HepG2 (cell line): ENCODE measurements around the gene AQP5. TPM values are rescaled to one million over a fixed set of nuclear protein-coding genes. Genes with fewer than 3 reads are reported as not detected.

Source experiments
- ATAC-seq: fragments of 200-7000 bp; cut with Tn5 transposase; 3 replicates; pipeline ENCODE4 v1.9.1; 2020; ENCODE audit warnings: mild to moderate bottlenecking, moderate library complexity
- BruUV-seq: library from RNA; stranded (reverse); fragments of 400-500 nt; replicated peaks from 2 replicates; lab custom pipeline; 2021; lab: Mats Ljungman, UMichigan
- CTCF ChIA-PET: fragments of 300-600 bp; formaldehyde crosslinking; extraction: SDS; loops from one replicate; lab custom pipeline; 2021; ENCODE audit warnings: low total read pairs, inconsistent platforms, low intra/inter-chr PET ratio; lab: Yijun Ruan, JAX
- POLR2A ChIA-PET: fragments of 350-600 bp; sonication (Branson Sonifier 250); formaldehyde crosslinking; loops from one replicate; lab custom pipeline; 2020; ENCODE audit warnings: antibody characterized with exemption, inconsistent platforms; lab: Yijun Ruan, JAX
- DNase-seq: peaks from one replicate; pipeline ENCODE4 v3.0.0-alpha.2; 2015; ENCODE audit warnings: low spot score
- FAIRE-seq: peaks from 3 replicates; lab custom pipeline; 2011; peaks lifted over from hg19 to GRCh38; lab: Jason Lieb, UNC
- H2AFZ ChIP-seq: one replicate; pipeline ENCODE4 v1.6.1; 2011; ENCODE audit warnings: low read length, inconsistent platforms
- H3K27ac ChIP-seq: fragments of 300-600 bp; 3 replicates; pipeline ENCODE4 v1.8.0; 2011; ENCODE audit warnings: mixed run types, mild to moderate bottlenecking, mixed read lengths, low read length, inconsistent platforms; ENCODE audit not compliant: insufficient read depth; ENCODE audit errors: extremely low read length
- H3K27me3 ChIP-seq, 2 experiments: fragments of 200-600 bp in 1 of 2; 2 replicates in 1 of 2; 3 replicates in 1 of 2; pipeline versions ENCODE4 v1.6.0 to v1.8.0; 2011; ENCODE audit warnings: low read length in 2 of 2, mild to moderate bottlenecking in 2 of 2, moderate library complexity in 2 of 2, inconsistent platforms in 1 of 2; ENCODE audit not compliant: insufficient read depth in 2 of 2, control insufficient read depth in 1 of 2
- H3K36me3 ChIP-seq, 2 experiments: fragments of 200-600 bp in 1 of 2; replicated peaks in 1 of 2; 2 replicates in 1 of 2; 3 replicates in 1 of 2; pipeline versions ENCODE4 v1.5.1 to v1.8.0; 2011; ENCODE audit warnings: low read length in 2 of 2, inconsistent platforms in 1 of 2; ENCODE audit not compliant: insufficient read depth in 2 of 2, control insufficient read depth in 1 of 2
- H3K4me1 ChIP-seq: 2 replicates; pipeline ENCODE4 v1.5.1; 2012; ENCODE audit warnings: low read length, inconsistent platforms; ENCODE audit not compliant: insufficient read depth
- H3K4me2 ChIP-seq: 2 replicates; pipeline ENCODE4 v1.6.0; 2011; ENCODE audit warnings: low read depth, low read length, inconsistent platforms
- H3K4me3 ChIP-seq, 3 experiments: fragments of 200-600 bp in 1 of 3; sonication (generic), shearing (Covaris generic) in 1 of 3; replicated peaks in 1 of 3; 2 replicates each; pipeline ENCODE4 v1.5.1; 2011 to 2016; ENCODE audit warnings: low read length in 3 of 3, inconsistent platforms in 2 of 3, low read depth in 2 of 3, mild to moderate bottlenecking in 2 of 3, control low read depth in 1 of 3, mixed read lengths in 1 of 3; ENCODE audit not compliant: insufficient read depth in 1 of 3
- H3K79me2 ChIP-seq: one replicate; pipeline ENCODE4 v1.6.1; 2011; ENCODE audit warnings: low read length, inconsistent platforms; ENCODE audit not compliant: insufficient read depth
- H3K9ac ChIP-seq: 2 replicates; pipeline ENCODE4 v1.6.0; 2011; ENCODE audit warnings: mild to moderate bottlenecking, low read depth, low read length, inconsistent platforms; ENCODE audit not compliant: insufficient read depth
- H3K9me3 ChIP-seq: 2 replicates; pipeline ENCODE4 v1.5.1; 2012; ENCODE audit warnings: mild to moderate bottlenecking, low read length
- H4K20me1 ChIP-seq: 2 replicates; pipeline ENCODE4 v1.6.0; 2011; ENCODE audit warnings: inconsistent platforms, mild to moderate bottlenecking, low read length, moderate library complexity; ENCODE audit not compliant: insufficient read depth
- BHLHE40 ChIP-seq: IDR thresholded peaks from 2 replicates; pipeline ENCODE4 v1.6.1; 2011; ENCODE audit warnings: low read length, improper control_type of control experiment
- FOSL1 ChIP-seq: sonication (generic); formaldehyde crosslinking; IDR thresholded peaks from 2 replicates; pipeline ENCODE4 v1.9.0; 2021; ENCODE audit warnings: missing genetic modification reagents, borderline replicate concordance
- FOSL2 ChIP-seq: sonication (generic); formaldehyde crosslinking; IDR thresholded peaks from 2 replicates; pipeline ENCODE4 v1.4.0; 2020; ENCODE audit warnings: missing genetic modification reagents
- GABPB1 ChIP-seq: IDR thresholded peaks from 2 replicates; pipeline ENCODE4 v1.6.1; 2016; ENCODE audit warnings: mild to moderate bottlenecking, missing genetic modification reagents, moderate library complexity, missing compliant biosample characterization
- MEIS1 ChIP-seq: sonication (generic); formaldehyde crosslinking; IDR thresholded peaks from 2 replicates; pipeline ENCODE4 v1.9.0; 2021; ENCODE audit warnings: mild to moderate bottlenecking, missing genetic modification reagents, moderate library complexity, borderline replicate concordance
- MIER3 ChIP-seq: IDR thresholded peaks from 2 replicates; pipeline ENCODE4 v1.6.1; 2016; ENCODE audit warnings: missing compliant biosample characterization, borderline replicate concordance
- PRMT3 ChIP-seq: sonication (generic); formaldehyde crosslinking; IDR thresholded peaks from 2 replicates; pipeline ENCODE4 v1.8.1; 2022; ENCODE audit warnings: low read depth, mild to moderate bottlenecking, moderate library complexity, missing genetic modification reagents, borderline replicate concordance
- RNF2 ChIP-seq: fragments of 450-650 bp; conservative IDR thresholded peaks from 2 replicates; pipeline ENCODE4 v1.6.1; 2016; ENCODE audit warnings: low read depth
- STAG1 ChIP-seq: sonication (generic); formaldehyde crosslinking; IDR thresholded peaks from 2 replicates; pipeline ENCODE4 v1.4.0; 2020; ENCODE audit warnings: missing genetic modification reagents
- TEAD3 ChIP-seq: optimal IDR thresholded peaks from 2 replicates; pipeline ENCODE3; 2016; ENCODE audit warnings: borderline replicate concordance
- ZFP36 ChIP-seq: fragments of 150-350 bp; IDR thresholded peaks from 2 replicates; pipeline ENCODE4 v1.6.1; 2018; ENCODE audit warnings: borderline replicate concordance, low read length, low read depth; ENCODE audit not compliant: partially characterized antibody
- ZFX ChIP-seq: sonication (generic); formaldehyde crosslinking; IDR thresholded peaks from 2 replicates; pipeline ENCODE4 v1.4.0; 2020; ENCODE audit warnings: mild to moderate bottlenecking, low read depth, missing genetic modification reagents, moderate library complexity
- ZMYM3 ChIP-seq: sonication (generic); formaldehyde crosslinking; IDR thresholded peaks from 2 replicates; pipeline ENCODE4 v1.5.1; 2020; ENCODE audit warnings: mild to moderate bottlenecking, missing genetic modification reagents
- ZNF350 ChIP-seq: sonication (generic); formaldehyde crosslinking; IDR thresholded peaks from 2 replicates; pipeline ENCODE4 v1.4.0; 2020; ENCODE audit warnings: mild to moderate bottlenecking, low read depth, missing genetic modification reagents, borderline replicate concordance
- ZNF768 ChIP-seq: sonication (generic); formaldehyde crosslinking; IDR thresholded peaks from 2 replicates; pipeline ENCODE4 v1.4.0; 2020; ENCODE audit warnings: missing genetic modification reagents
- WGBS: methylation state at CpG from one replicate; pipeline ENCODE4 v1.1.6; 2017; ENCODE audit warnings: low lambda C conversion rate; 5-methylcytosine and 5-hydroxymethylcytosine counted together
- in situ Hi-C: cut with HindIII; loops from 2 replicates; pipeline ENCODE4 v1.10.0; 2017; ENCODE audit warnings: low pct_unique_long_range_greater_than_20kb; ENCODE audit not compliant: extremely low pct_ligation_motif_present
- intact Hi-C: fragments of 100-400 bp; cut with micrococcal nuclease; formaldehyde crosslinking; loops from one replicate; pipeline ENCODE4 v1.10.0; 2022; ENCODE audit not compliant: unreplicated experiment
- polyA plus RNA-seq, 8 experiments: library from polyadenylated mRNA; depleted of rRNA in 3 of 8; stranded (reverse) in 7 of 8; unstranded in 1 of 8; fragments of >200 nt; fragmentation: Illumina TruSeq in 4 of 8; extraction: Trizol in 4 of 8; gene quantifications; 2 replicates each; pipeline versions ENCODE4 v1.2.1 to v1.2.3, GENCODE V29; 2011 to 2016; ENCODE audit warnings: low read depth in 4 of 8, missing spikeins in 1 of 8, mixed read lengths in 1 of 8; ENCODE audit not compliant: insufficient read depth in 1 of 8
- total RNA-seq, 5 experiments: library from RNA; depleted of rRNA; stranded (reverse); fragments of >200 nt; fragmentation: Illumina TruSeq; extraction: Trizol; gene quantifications; 2 replicates each; pipeline ENCODE4 v1.2.3, GENCODE V29; 2016; ENCODE audit warnings: low read depth in 1 of 5
- TF ChIP-seq, protein P1 (sequence below): IDR thresholded peaks from 2 replicates; pipeline ENCODE4 v1.6.1; 2016; ENCODE audit warnings: missing compliant biosample characterization, missing genetic modification reagents, borderline replicate concordance
- TF ChIP-seq, protein P2 (sequence below): sonication (generic); formaldehyde crosslinking; IDR thresholded peaks from 2 replicates; pipeline ENCODE4 v1.4.0; 2020; ENCODE audit warnings: mild to moderate bottlenecking, missing genetic modification reagents

The AQP5 gene
- total and polyA plus RNA-seq, 2 of the 13 experiments (the other 11 are each of a cell fraction or from before 2014, with no cell fraction given): not detected

DNA sequence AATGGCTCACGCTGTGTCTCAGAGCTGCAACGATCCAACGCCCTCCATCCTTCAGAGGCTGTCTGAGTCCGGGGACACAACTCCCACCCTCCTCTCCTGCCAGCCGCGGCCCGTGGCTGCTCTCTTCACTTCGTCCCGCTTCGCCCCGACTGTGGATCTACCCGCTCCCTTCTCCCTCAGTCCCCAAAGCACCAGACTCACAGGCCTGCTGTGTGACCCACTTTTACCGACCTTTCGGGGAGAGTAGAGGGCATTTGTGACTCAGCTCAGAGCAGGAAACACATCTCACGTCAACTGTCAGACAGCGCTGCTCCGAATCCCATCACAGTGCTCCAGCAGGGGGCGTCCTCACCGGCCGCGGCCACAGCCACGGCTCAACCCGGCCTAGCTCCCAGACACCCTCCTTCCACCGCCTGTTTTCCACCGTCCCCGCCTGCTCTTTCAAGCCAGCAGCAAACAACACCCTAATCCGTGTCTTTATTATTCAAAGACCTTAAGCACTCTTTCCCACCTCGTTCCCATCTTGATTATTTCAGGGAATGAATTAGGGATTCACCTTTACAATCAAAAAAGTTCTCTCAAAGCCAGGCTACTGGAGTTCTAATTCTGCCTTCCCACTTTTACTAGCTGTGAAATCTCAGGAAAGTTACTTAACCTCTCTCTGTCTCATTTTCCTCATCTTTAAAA, 16.1 kb upstream of the AQP5 start:
- H3K9ac ChIP-seq: no peak overlapping the region
- in situ Hi-C loops: no loop called here
- TF ChIP-seq ZFP36 (no peak), ZNF350 (CRISPR knock-in tag) (peak; percentile 52; the same call in 1 of the 2 replicates), MEIS1 (CRISPR knock-in tag) (peak; percentile 41; the same call in 1 of the 2 replicates), MIER3 (CRISPR knock-in tag) (no peak), STAG1 (CRISPR knock-in tag) (peak; percentile 61), FOSL1 (CRISPR knock-in tag) (no peak), PRMT3 (CRISPR knock-in tag) (no peak), FOSL2 (CRISPR knock-in tag) (peak; percentile 68), ZNF768 (CRISPR knock-in tag) (peak; percentile 41; the same call in 1 of the 2 replicates), RNF2 (0 out of 2 replicates have a peak, but pooled peaks have one; percentile 47), TEAD3 (CRISPR knock-in tag) (peak; percentile 25), ZMYM3 (CRISPR knock-in tag) (0 out of 2 replicates have a peak, but pooled peaks have one; percentile 32), GABPB1 (CRISPR knock-in tag) (peak; percentile 42; the same call in 1 of the 2 replicates), BHLHE40 (no peak), ZFX (CRISPR knock-in tag) (peak; percentile 70)
- TF ChIP-seq, protein P1, sequence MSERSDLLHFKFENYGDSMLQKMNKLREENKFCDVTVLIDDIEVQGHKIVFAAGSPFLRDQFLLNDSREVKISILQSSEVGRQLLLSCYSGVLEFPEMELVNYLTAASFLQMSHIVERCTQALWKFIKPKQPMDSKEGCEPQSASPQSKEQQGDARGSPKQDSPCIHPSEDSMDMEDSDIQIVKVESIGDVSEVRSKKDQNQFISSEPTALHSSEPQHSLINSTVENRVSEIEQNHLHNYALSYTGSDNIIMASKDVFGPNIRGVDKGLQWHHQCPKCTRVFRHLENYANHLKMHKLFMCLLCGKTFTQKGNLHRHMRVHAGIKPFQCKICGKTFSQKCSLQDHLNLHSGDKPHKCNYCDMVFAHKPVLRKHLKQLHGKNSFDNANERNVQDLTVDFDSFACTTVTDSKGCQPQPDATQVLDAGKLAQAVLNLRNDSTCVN: 0 out of 2 replicates have a peak, but pooled peaks have one; percentile 51
- TF ChIP-seq, protein P2, sequence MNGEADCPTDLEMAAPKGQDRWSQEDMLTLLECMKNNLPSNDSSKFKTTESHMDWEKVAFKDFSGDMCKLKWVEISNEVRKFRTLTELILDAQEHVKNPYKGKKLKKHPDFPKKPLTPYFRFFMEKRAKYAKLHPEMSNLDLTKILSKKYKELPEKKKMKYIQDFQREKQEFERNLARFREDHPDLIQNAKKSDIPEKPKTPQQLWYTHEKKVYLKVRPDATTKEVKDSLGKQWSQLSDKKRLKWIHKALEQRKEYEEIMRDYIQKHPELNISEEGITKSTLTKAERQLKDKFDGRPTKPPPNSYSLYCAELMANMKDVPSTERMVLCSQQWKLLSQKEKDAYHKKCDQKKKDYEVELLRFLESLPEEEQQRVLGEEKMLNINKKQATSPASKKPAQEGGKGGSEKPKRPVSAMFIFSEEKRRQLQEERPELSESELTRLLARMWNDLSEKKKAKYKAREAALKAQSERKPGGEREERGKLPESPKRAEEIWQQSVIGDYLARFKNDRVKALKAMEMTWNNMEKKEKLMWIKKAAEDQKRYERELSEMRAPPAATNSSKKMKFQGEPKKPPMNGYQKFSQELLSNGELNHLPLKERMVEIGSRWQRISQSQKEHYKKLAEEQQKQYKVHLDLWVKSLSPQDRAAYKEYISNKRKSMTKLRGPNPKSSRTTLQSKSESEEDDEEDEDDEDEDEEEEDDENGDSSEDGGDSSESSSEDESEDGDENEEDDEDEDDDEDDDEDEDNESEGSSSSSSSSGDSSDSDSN (CRISPR knock-in tag): 0 out of 2 replicates have a peak, but pooled peaks have one; percentile 49

More for the DNA sequence above, 16.1 kb upstream of the AQP5 start:
- Histone ChIP-seq H3K27ac (no peak overlapping the region), H3K36me3 (no peaks in the 10 kb centered on the region), H4K20me1 (no peaks in the 10 kb centered on the region), H3K4me3 (peak overlapping the region in 2 of 3 experiments; percentile 48 to 64; a peak in 4 of 6 replicates), H2AFZ (no peak overlapping the region), H3K9me3 (no peaks in the 10 kb centered on the region), H3K27me3 (peaks cover 4 to 9% of the 10 kb centered on the region in 2 experiments; a peak in 3 of 5 replicates), H3K4me1 (peaks cover 22% of the 10 kb centered on the region), H3K79me2 (no peaks in the 10 kb centered on the region), H3K4me2 (peak overlapping the region; percentile 75)
- intact Hi-C loops: loop anchor here (10.0 kb wide), 1 partner anchor 81 kb away; no protein-coding TSS in a partner anchor
- peak; percentile 96 for ATAC-seq
- WGBS: 12% methylated on average over 23 of the region's 28 CpGs
- BruUV-seq: no TSS peak
- peak; percentile 37 for DNase-seq
- peak; percentile 68 for FAIRE-seq
- ChIA-PET CTCF (interaction anchor here (1.3 to 1.7 kb wide), 3 partner anchors 21 to 111 kb away, joined by 3 to 4 read pairs (median 4); no protein-coding TSS in a partner anchor), POLR2A (interaction anchor here (0.6 to 1.0 kb wide), 2 partner anchors 60 to 204 kb away, joined by 4 to 7 read pairs; partner anchors contain the start of gene TMBIM6)
